SK-N-MC (cell line): Measurements from ENCODE around the gene MAN2A2.
A peak's percentile ranks its signal among the peaks of the same experiment; 100 is the strongest.

Source experiments
- EZH2 ChIP-seq: fragments of 200-600 bp; sonication (generic); IDR thresholded peaks from one replicate; pipeline ENCODE4 v1.6.1; 2017; ENCODE audit warnings: antibody characterized with exemption
- FOXP2 ChIP-seq: optimal IDR thresholded peaks from 2 replicates; pipeline ENCODE3; 2011; ENCODE audit warnings: mild to moderate bottlenecking, moderate library complexity; ENCODE audit not compliant: insufficient read depth; ENCODE audit errors: extremely low read length, control extremely low read depth
- POLR2AphosphoS5 ChIP-seq: IDR thresholded peaks from 2 replicates; pipeline ENCODE4 v1.6.1; 2012; ENCODE audit warnings: mild to moderate bottlenecking, low read depth, low read length, borderline replicate concordance

GRCh38 chr15:90956274-90957030, 53.4 kb downstream of the MAN2A2 start:
- TF ChIP-seq EZH2 = no peak
- TF ChIP-seq POLR2AphosphoS5 = peak; percentile 38; the same call in 1 of the 2 replicates
- peak; percentile 33 for TF ChIP-seq FOXP2
